Ovary (tissue), 3 donors: Measurements from ENCODE around the gene VAMP1.

Experiments used
- CTCF ChIP-seq, 3 donors: fragments of 450-650 bp in 2 of 3; fragments of 200-600 bp in 1 of 3; IDR thresholded peaks; one replicate each; pipeline versions ENCODE4 v1.5.1 to v1.8.0; 2016 to 2022; ENCODE audit warnings: antibody characterized with exemption in 3 of 3, mild to moderate bottlenecking in 1 of 3
- EP300 ChIP-seq: sonication (generic); formaldehyde crosslinking; IDR thresholded peaks from one replicate; pipeline ENCODE4 v1.6.1; 2017; ENCODE audit warnings: antibody characterized with exemption
- donor health status: DM: no; HTN: no; CAD: no.

GRCh38 chr12:6424008-6424347, 46.5 kb downstream of the VAMP1 start:
- TF ChIP-seq EP300 (no peak), CTCF (IDR thresholded peaks at IDR 0.05) (no peak)
